SJCRH30 (cell line): ENCODE measurements around the gene TMEM259. TPM values are rescaled to one million over a fixed set of nuclear protein-coding genes. Genes with fewer than 3 reads are reported as not detected.

Source experiments
- DNase-seq, 2 experiments: peaks; one replicate each; pipeline ENCODE4 v3.0.0-alpha.2; 2015 to 2020
- H3K27ac ChIP-seq: fragments of 250-450 bp; sonication (Bioruptor Pico); 2 replicates; pipeline ENCODE4 v1.5.1; 2020; ENCODE audit warnings: mild to moderate bottlenecking, moderate library complexity
- H3K27me3 ChIP-seq: fragments of 250-450 bp; sonication (Bioruptor Pico); 2 replicates; pipeline ENCODE4 v1.5.1; 2020; ENCODE audit warnings: mild to moderate bottlenecking, moderate library complexity
- H3K36me3 ChIP-seq: fragments of 250-450 bp; sonication (Bioruptor Pico); 2 replicates; pipeline ENCODE4 v1.5.1; 2020; ENCODE audit warnings: mild to moderate bottlenecking, moderate library complexity
- H3K4me1 ChIP-seq: fragments of 250-450 bp; sonication (Bioruptor Pico); 2 replicates; pipeline ENCODE4 v1.5.1; 2020; ENCODE audit warnings: mild to moderate bottlenecking, moderate library complexity
- H3K4me3 ChIP-seq: fragments of 250-450 bp; sonication (Bioruptor Pico); 2 replicates; pipeline ENCODE4 v1.5.1; 2020; ENCODE audit warnings: mild to moderate bottlenecking, moderate library complexity
- H3K9me3 ChIP-seq: fragments of 250-450 bp; sonication (Bioruptor Pico); replicated peaks from 2 replicates; pipeline ENCODE4 v1.5.1; 2020; ENCODE audit warnings: mild to moderate bottlenecking, moderate library complexity
- total RNA-seq: library from RNA; depleted of rRNA; stranded (reverse); fragments of >200 nt; shearing (Covaris generic); gene quantifications from 2 replicates; pipeline ENCODE4 v1.2.3, GENCODE V29; 2014

TMEM259 gene
- total RNA-seq, 1 experiment from 2014 or later, result 66.8 TPM

- Histone ChIP-seq H3K9me3 (no peaks in the 10 kb centered on the region), H3K4me1 (no peaks in the 10 kb centered on the region), H3K4me3 (no peak overlapping the region), H3K36me3 (peaks cover 42% of the 10 kb centered on the region), H3K27me3 (no peaks in the 10 kb centered on the region), H3K27ac (no peak overlapping the region)
- DNase-seq, result no peak
Measured at GRCh38 chr19:1009981-1010538, 10.9 kb downstream of the TMEM259 start.

DNA sequence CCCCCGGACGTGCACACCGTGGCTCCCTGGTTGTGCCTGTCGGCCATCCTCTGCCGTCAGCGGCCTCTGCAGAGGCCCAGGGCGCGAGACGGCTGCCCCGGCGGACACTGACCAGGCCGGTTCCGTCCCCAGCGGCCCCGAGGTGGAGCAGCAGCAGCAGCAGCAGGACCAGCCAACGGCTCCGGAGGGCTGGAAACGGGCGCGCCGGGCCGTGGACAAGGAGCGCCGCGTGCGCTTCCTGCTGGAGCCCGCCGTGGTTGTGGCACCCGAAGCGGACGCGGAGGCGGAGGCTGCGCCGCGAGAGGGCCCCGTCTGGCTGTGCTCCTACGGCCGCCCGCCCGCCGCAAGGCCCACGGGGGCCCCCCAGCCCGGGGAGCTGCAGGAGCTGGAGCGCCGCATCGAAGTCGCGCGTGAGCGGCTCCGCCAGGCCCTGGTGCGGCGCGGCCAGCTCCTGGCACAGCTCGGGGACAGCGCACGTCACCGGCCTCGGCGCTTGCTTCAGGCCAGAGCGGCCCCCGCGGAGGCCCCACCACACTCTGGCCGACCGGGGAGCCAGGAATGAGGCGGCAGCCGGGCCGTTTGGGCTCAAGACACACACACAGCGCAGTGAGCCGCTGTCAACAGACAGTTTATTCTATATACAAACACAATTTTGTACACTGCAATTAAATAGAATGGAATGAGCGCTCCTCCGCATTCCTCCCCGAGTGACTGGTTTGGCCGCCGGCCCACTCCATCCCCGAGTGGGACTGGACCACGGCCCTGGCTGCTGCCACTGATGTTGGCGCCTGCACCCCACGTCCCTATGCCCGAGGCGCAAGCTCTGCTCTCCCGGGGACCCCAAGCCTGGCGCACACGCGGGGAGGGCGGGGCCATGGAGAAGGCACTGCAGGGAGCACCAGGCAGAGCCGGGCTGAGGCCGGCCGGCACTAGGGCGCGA lies 11.6 kb downstream of the TMEM259 start:
- Histone ChIP-seq H3K27me3 (no peaks in the 10 kb centered on the region), H3K4me1 (no peaks in the 10 kb centered on the region), H3K4me3 (no peak overlapping the region), H3K36me3 (peaks cover 42% of the 10 kb centered on the region), H3K9me3 (no peaks in the 10 kb centered on the region), H3K27ac (no peak overlapping the region)
- DNase-seq, result no peak

DNA sequence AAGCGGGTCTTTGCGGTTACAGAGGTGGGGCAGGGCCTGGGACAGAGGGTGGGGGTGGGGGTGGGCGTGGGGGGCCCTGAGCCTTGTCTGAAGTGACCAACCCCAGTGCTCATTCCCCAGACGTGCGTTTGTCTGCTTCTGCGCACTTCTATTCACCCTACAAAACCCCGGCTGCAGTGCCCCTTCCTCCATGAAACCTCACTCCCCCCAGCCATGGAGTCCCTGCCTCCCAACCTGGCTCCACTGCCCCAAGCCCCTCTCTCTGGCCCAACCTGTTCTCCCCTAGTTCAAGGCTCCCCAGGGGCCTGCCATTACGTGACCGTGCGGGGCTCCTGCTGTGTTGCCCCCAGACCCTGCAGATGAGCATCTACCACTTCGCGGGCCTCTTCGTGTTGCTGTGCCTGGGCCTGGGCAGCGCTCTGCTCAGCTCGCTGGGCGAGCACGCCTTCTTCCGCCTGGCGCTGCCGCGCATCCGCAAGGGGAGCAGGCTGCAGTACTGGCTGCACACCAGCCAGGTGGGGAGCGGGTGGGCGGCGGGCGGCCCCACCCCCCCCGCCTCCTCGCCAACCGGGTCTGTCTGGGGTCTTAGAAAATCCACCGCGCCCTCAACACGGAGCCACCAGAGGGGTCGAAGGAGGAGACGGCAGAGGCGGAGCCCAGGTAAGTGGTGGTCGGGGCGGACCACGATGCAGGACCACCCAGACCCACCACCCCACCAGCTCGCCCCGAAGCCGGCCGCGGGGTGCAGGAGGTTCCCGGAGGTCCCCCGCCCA lies 12.5 kb downstream of the TMEM259 start:
- H3K9me3 ChIP-seq, result no peaks in the 10 kb centered on the region
- DNase-seq, result no peak
- H3K4me1 ChIP-seq, result no peaks in the 10 kb centered on the region
- peaks cover 38% of the 10 kb centered on the region for H3K36me3 ChIP-seq
- no peak overlapping the region for H3K4me3 ChIP-seq
- no peaks in the 10 kb centered on the region for H3K27me3 ChIP-seq
- H3K27ac ChIP-seq, result no peak overlapping the region

GRCh38 chr19:1007399-1008251 lies 13.3 kb downstream of the TMEM259 start:
- Histone ChIP-seq H3K4me1 (no peaks in the 10 kb centered on the region), H3K9me3 (no peaks in the 10 kb centered on the region), H3K27ac (no peak overlapping the region), H3K27me3 (no peaks in the 10 kb centered on the region), H3K4me3 (no peak overlapping the region), H3K36me3 (peaks cover 29% of the 10 kb centered on the region)
- DNase-seq, result no peak

GRCh38 chr19:1006711-1007398 lies 14.1 kb downstream of the TMEM259 start:
- H3K27ac ChIP-seq, result no peak overlapping the region
- H3K27me3 ChIP-seq, result no peaks in the 10 kb centered on the region
- no peaks in the 10 kb centered on the region for H3K9me3 ChIP-seq
- no peak overlapping the region for H3K4me3 ChIP-seq
- H3K4me1 ChIP-seq, result no peaks in the 10 kb centered on the region
- peaks cover 22% of the 10 kb centered on the region for H3K36me3 ChIP-seq
- DNase-seq, result no peak

DNA sequence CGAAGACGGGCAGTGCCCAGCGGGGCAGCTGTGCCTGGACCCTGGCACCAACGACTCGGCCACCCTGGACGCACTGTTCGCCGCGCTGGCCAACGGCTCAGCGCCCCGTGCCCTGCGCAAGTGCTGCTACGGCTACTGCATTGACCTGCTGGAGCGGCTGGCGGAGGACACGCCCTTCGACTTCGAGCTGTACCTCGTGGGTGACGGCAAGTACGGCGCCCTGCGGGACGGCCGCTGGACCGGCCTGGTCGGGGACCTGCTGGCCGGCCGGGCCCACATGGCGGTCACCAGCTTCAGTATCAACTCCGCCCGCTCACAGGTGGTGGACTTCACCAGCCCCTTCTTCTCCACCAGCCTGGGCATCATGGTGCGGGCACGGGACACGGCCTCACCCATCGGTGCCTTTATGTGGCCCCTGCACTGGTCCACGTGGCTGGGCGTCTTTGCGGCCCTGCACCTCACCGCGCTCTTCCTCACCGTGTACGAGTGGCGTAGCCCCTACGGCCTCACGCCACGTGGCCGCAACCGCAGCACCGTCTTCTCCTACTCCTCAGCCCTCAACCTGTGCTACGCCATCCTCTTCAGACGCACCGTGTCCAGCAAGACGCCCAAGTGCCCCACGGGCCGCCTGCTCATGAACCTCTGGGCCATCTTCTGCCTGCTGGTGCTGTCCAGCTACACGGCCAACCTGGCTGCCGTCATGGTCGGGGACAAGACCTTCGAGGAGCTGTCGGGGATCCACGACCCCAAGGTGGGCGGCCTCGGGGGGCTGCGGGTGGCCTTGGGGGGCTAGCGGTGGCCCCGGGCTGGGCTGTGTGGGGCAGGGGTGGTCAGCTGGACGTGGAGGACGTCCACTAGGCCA lies 15.9 kb downstream of the TMEM259 start:
- Histone ChIP-seq H3K27ac (no peak overlapping the region), H3K4me1 (no peaks in the 10 kb centered on the region), H3K27me3 (peaks cover 6% of the 10 kb centered on the region), H3K4me3 (no peak overlapping the region), H3K9me3 (no peaks in the 10 kb centered on the region), H3K36me3 (peaks cover 8% of the 10 kb centered on the region)
- DNase-seq, result no peak

DNA sequence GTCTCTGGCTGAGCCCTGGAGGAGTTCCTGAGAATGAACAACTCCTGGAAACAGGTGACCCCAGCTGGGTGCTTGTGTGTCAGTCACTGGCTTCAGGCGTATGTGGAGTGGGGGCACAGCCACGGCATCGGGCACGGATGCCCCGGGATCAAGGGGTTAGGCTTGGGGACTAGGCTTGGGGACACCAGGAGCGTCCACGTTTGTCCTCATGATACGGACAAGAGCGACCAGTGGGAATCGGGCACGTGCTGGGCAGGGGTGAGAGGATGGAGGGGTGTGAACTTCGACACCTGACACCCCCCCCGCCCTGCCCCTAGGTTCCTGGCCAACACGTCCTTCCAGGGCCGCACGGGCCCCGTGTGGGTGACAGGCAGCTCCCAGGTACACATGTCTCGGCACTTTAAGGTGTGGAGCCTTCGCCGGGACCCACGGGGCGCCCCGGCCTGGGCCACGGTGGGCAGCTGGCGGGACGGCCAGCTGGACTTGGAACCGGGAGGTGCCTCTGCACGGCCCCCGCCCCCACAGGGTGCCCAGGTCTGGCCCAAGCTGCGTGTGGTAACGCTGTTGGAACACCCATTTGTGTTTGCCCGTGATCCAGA lies 16.6 kb downstream of the TMEM259 start:
- Histone ChIP-seq H3K27ac (no peak overlapping the region), H3K4me1 (no peaks in the 10 kb centered on the region), H3K27me3 (peaks cover 13% of the 10 kb centered on the region), H3K36me3 (peaks cover 2% of the 10 kb centered on the region; the same call in 1 of the 2 replicates), H3K4me3 (no peak overlapping the region), H3K9me3 (no peaks in the 10 kb centered on the region)
- no peak for DNase-seq

GRCh38 chr19:1003283-1003682 lies 17.6 kb downstream of the TMEM259 start:
- Histone ChIP-seq H3K4me3 (no peak overlapping the region), H3K36me3 (peaks cover 2% of the 10 kb centered on the region; the same call in 1 of the 2 replicates), H3K27me3 (peaks cover 22% of the 10 kb centered on the region), H3K27ac (no peak overlapping the region), H3K4me1 (no peaks in the 10 kb centered on the region), H3K9me3 (no peaks in the 10 kb centered on the region)
- DNase-seq, result no peak

DNA sequence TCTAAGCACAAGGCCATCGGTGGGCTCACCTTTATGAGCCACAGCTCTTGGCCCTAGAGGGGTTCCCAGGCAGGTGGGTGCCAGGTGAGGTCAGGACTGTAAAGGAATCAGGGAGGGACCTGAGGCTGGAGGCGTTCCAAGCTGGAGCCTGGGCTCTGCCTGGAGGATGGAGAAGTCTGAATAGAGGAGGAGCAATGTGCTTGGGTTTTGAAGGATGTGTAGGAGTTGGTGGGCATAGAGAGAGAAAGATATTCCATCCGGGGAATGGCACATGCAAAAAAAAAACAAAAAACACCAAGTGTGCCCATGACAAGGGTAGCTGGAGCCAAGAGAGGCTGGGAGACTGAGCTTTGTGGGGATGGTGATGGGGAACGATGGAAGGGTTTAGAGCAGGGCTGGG lies 18.3 kb downstream of the TMEM259 start:
- no peak overlapping the region for H3K27ac ChIP-seq
- no peaks in the 10 kb centered on the region for H3K4me1 ChIP-seq
- no peak overlapping the region for H3K4me3 ChIP-seq
- no peaks in the 10 kb centered on the region; the same call in 1 of the 2 replicates for H3K36me3 ChIP-seq
- H3K9me3 ChIP-seq, result no peaks in the 10 kb centered on the region
- no peak for DNase-seq
- H3K27me3 ChIP-seq, result peaks cover 28% of the 10 kb centered on the region

DNA sequence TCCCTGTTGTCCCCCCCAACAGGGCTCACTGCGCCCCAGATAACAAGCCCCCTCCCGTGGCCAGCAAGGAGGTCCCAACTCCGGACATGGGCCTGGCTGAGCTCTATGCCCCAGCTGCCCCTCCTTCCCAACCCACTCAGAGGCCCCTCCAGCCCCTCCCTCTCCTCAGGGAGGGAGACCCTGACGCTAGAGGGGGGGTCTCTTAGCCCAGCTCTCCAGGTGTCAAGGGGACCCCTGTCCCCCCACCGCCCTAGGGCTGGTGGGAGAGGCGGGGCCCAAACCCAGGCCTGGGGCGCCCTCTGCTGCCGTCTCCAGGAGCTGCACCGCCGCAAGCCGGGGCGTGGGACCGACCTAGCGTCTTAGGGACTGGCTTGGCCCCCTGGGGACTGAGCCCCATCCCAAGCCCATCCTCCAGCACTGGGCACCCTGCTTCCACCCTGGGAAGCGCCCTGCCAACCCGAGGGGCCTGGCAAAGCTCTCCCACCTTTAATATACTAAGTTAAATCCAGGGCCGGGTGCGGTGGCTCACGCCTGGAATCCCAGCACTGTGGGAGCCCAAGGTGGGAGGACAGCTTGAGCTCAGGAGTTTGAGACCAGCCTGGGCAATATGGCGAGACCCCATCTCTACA lies 19.3 kb downstream of the TMEM259 start:
- no peaks in the 10 kb centered on the region for H3K4me1 ChIP-seq
- peak; percentile 51 to 70 for DNase-seq
- H3K36me3 ChIP-seq, result no peaks in the 10 kb centered on the region
- no peak overlapping the region for H3K4me3 ChIP-seq
- H3K9me3 ChIP-seq, result no peaks in the 10 kb centered on the region
- H3K27ac ChIP-seq, result no peak overlapping the region
- peaks cover 38% of the 10 kb centered on the region for H3K27me3 ChIP-seq

- Histone ChIP-seq H3K27ac (no peak overlapping the region), H3K4me3 (no peak overlapping the region), H3K4me1 (peaks cover 7% of the 10 kb centered on the region), H3K36me3 (no peaks in the 10 kb centered on the region), H3K9me3 (no peaks in the 10 kb centered on the region), H3K27me3 (peaks cover 41% of the 10 kb centered on the region)
- DNase-seq, result no peak
Measured at GRCh38 chr19:1000591-1001537, 20.1 kb downstream of the TMEM259 start.

DNA sequence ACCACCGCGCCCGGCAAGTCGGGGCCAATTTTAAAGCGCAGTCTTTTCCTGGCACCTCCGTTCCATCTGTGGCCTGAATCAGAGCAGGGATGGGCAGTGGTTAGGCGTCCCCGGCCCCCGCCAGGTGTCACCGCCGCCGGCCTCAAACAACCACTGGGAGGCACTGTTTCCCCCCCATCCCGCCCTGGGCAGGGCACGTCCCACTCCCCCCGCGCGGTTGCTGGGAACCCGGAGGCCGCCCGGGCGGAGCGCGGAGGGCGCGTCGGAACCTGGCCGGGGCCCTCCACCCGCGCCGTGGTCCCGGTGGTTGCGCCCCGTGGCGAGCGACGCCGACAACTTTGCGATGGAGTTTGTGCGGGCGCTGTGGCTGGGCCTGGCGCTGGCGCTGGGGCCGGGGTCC lies 20.8 kb downstream of the TMEM259 start, which contains the start of gene GRIN3B:
TSS of gene GRIN3B (plus strand) at position 325 of the 400 bp plus-strand sequence. CDS start at position 344, 19 bp downstream.
- Histone ChIP-seq H3K27me3 (peaks cover 41% of the 10 kb centered on the region), H3K36me3 (no peaks in the 10 kb centered on the region), H3K4me3 (no peak within 1 kb of the TSS), H3K27ac (no peak within 1 kb of the TSS), H3K4me1 (peaks cover 14% of the 10 kb centered on the region), H3K9me3 (no peaks in the 10 kb centered on the region)
- DNase-seq, result peak; percentile 65 to 67
